ENCODE measurements around the gene PI4KA.
"Not testable (repeated sequence)": the region's sequence is repeated elsewhere in the genome, so short reads cannot be mapped to it uniquely, and the experiment has no call there.

The PI4KA gene

GRCh38 chr22:20690586-20691317 is 167.9 kb downstream of the PI4KA start:
- DNase-seq, result not testable (repeated sequence)

DNA sequence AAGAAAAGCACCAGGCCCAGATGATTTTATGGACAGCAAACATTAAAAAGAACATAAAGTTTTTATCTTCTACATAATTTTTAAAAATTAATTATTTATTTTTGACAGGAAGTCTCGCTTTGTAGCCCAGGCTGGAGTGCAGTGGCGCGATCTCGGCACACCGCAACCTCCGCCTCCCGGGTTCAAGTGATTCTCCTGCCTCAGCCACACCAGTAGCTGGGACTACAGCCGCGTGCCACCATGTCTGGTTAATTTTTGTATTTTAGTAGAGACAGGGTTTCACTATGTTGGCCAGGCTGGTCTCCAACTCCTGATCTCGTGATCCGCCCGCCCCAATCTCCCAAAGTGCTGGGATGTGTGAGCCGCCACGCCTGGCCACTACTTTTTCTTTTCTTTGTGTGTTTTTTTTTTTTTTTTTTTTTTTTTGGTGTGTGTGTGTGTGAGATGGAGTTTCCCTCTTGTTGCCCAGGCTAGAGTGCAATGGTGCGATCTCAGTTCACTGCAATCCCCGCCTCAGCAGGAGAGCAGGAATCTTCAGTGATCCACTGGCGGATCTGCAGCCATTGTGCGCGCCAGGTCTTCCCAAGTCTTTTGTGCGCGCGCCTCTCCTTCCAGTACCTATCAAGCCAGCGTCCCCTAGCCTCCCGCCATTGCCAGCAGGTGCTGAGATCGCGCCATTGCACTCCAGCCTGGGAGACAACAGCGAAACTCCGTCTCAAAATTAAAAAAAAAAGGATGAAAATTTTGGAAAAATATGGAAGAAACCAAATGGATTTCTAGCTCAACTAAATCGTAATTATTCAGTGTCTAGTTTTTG is 171.0 kb downstream of the PI4KA start:
- DNase-seq, result not testable (repeated sequence)

DNA sequence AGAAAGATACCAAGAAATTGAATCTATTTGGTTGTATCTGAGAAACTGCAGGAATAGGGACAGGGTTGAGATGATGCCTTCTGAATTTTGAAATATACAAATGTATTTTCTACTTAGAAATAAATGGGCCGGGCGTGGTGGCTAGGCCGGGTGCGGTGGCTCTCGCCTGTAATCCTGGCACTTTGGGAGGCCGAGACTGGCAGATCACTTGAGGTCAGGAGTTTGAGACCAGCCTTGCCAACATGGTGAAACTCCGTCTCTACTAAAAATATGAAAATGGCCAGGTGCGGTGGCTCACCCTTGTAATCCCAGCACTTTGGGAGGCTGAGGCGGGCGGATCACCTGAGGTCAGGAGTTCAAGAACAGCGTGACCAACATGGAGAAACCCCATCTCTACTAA is 172.8 kb downstream of the PI4KA start:
- DNase-seq, result not testable (repeated sequence)

DNA sequence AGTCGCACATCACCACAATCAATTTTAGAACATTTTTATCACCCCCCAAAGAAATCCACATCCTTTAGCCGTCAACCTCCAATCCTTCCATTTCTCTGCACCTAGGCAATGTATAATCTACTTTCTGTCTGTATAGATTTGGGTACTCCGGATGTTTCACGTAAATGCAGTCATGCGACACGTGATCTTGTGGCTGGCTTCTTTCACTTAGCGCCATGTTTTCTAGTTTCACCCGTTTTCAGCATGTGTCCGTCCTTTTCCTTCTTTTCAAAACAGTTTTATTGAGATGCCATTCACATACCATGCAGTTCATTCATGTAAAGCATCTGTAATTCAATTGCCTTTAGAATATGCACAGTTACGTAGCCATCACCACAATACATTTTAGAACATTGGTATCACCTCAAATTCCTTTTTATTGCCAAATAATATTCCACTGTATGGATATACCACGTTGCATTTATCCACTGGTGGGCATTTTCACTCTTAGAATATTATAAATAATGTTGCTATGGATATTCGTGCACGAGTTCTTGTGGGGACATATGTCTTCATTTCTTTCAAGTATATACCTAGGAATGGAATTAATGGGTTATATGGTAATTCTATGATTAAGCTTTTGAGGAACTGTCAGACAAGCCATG is 179.7 kb downstream of the PI4KA start:
- DNase-seq, result not testable (repeated sequence)

DNA sequence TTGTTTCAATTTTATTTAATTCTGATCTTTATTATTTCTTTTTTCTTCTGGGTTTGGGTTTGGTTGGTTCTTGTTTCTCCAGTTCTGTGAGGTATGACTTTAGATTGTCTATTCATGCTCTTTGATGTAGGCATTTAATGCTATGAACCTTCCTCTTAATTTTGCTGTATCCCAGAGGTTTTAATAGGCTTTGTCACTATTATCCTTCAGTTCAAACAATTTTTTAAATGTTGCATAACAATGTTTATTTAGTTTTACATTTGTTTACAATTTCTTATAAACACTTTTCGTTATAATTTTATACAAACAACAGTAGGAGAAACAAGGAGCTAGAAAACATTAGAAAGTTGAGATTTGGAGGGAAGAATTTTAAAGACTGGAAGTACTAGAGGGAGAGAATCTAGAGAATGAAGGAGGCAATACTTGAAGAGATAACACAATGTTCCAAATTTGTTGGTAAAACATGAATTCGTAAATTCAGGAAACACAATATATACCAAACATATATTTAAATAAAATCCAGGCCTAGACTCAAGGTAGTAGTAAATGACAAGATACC is 180.8 kb downstream of the PI4KA start:
- no peak for DNase-seq

DNA sequence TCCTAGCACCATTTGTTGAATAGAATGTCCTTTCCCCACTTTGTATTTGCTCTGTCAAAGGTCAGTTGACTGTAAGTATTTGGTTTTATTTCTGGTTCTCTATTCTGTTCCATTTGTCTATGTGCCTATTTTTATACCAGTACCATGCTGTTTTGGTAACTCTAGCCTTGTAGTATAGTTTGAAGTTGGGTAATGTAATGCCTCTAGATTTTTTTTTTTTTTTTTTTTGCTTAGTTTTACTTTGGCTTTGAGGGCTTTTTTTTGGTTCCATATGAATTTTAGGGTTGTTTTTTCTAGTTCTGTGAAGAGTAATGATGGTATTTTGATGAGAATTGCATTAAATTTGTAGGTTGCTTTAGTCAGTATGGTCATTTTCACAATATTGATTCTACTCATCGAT is 183.0 kb downstream of the PI4KA start:
- not testable (repeated sequence) for DNase-seq

DNA sequence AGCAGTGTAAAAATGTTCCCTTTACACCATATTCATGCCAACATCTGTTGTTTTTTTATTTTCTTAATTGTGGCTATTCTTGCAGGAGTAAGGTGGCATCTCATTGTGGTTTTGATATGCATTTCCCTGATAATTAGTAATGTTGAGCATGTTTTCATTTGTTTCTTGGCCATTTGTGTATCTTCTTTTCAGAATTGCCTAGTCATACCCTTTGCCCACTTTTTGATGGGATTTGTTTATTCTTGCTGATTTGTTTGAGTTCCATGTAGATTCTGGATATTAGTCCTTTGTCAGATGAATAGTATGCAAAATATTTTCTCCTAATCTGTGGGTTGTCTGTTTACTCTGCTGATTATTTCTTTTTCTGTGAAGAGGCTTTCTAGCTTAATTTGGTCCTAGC is 183.6 kb downstream of the PI4KA start:
- DNase-seq, result no peak

GRCh38 chr22:20673295-20674195 is 185.1 kb downstream of the PI4KA start:
- DNase-seq, result no peak

DNA sequence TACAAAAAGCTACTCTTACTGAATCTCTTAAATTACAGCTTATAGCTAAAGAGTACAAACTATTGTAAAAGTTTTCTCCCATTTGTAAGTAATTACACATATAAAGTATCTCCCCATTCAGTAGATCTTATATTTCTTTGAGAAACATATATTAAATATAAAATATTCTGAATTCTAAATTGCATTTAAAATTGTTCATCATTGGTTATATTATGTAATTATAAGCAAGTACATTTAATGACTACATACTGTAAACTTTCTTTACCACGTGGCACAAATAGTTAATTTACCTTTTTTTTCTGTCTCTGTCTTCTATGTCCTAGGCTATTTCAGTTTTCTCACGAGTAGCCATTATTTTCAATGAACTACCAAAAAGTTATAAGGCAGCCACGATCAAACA is 185.9 kb downstream of the PI4KA start:
- no peak for DNase-seq

GRCh38 chr22:20672082-20672424 is 186.6 kb downstream of the PI4KA start:
- no peak for DNase-seq

DNA sequence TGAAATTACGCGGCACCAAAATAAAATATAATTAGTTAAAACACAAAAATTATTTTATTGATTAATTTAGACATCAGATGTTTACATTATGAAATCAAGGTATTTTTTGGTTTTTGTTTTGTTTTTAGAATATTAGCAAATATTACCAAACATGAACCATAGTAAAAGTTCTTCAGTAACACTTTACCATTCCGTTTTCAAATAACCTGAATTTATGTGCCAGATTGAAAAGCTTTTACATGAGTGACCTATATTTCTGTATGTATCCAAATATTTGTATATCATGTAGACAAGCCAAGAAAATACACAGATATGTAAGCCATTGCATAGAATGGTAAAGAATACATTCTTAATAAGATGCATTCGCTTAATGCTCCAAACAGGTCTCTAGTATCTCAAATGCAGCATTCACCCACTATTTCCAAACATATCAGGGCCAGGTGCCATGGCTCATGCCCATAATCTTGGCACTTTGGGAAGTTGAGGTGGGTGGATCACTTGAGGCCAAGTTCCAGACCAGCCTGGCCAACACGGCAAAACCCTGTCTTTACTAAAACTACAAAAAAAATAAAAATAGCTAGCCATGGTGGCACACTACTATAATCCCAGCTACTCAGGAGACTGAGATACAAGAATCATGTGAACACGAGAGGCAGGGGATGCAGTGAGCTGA is 187.1 kb downstream of the PI4KA start:
- no peak for DNase-seq

DNA sequence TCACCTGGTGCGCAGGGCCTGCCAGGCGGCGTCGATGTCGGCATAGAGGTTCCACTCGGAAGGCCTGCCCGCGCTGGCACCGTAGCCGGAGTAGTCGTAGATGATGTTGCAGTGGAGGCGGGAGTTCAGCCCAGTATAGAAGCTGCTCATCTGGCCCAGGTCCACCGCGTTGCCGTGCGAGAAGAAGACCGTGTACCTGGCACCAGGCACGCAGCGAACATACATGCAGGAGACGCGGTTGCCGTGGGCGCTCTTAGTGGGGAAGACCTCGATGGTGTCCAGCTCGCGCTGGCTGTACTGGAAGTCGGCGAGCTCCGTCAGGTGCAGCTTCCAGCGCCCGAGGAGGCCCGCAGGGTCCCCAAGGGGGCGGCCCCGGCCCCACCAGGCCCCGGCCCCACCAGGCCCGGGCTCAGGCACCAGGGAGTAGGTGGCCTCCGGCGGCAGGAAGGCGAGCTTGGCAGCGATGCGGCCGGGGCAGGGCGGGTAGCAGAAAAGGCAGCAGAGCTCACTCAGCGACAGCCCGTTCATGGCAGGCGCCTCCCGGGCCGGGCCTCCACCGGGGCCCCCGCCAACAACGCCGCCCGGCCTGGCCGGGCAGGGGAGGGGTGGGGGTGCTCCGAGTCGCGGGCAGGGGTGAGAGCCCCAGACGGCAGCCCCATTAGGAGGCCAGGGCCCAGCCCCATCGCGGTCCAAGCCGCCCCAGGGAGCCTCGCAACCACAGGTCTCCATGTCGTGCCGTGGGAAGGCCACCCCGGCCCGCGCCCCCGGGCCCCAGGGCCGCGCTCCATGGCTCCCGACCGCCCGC is 188.0 kb downstream of the PI4KA start:
- DNase-seq, result not testable (repeated sequence)

DNA sequence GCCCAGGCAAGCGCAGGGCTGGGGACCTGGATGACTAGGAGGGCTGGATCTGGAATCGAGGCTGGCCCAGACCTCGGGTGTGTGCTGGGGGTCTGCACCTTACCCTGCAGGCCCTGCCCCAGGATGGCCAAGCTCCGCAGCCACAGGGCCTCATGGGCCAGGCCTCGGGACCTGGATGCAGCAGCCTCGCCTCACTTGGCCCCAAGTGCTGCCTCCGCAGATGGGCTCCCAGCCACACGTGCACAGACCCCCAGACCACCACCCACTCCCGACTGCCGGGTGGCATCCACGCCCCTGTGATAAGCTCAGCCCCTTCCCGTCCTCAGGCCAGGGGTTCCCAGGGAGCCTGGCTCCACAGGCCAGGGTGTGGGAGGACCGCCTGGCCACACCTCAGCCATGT is 188.7 kb downstream of the PI4KA start:
- not testable (repeated sequence) for DNase-seq

- not testable (repeated sequence) for DNase-seq
These were observed 189.1 kb downstream of the PI4KA start for GRCh38 chr22:20669471-20669870.

DNA sequence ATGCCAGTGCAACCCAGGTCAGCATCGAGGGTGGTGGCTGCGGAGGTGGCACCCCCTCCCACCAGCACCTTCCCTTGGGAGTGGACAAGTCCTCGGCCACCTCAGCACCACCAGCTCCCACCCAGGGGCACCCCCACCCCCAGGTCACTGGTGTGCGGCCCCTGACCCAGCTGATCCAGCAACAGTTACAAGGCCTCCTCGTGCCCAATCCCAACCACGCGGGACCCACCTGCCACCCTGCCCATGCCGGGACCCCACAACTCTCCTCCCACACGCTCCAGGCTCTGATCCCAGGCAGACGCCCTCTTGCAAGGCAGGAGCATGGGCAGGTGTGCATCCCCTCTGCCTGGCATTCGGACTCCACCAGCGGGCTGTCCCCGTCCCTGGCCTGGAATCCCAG is 189.8 kb downstream of the PI4KA start:
- not testable (repeated sequence) for DNase-seq

DNA sequence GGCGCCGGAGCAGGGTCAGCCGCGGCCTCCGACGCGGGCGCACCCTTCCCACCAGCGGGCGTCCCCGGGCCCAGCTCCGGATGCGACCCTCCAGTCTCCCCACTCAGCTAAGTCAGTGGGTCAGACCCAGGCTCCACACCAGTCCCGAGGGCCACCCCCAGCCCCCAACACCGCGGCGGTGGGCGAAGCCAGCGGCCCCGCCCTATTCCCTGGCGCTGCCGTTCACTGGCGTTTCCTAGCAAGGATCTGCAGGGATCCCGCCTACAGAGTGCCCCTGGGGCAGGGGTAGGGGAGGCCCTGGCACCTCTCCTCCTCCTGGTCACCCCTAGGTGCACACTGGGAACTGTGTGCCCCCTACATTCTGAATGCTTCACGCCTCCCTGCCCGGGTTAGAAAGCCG is 190.4 kb downstream of the PI4KA start:
- DNase-seq, result not testable (repeated sequence)

DNA sequence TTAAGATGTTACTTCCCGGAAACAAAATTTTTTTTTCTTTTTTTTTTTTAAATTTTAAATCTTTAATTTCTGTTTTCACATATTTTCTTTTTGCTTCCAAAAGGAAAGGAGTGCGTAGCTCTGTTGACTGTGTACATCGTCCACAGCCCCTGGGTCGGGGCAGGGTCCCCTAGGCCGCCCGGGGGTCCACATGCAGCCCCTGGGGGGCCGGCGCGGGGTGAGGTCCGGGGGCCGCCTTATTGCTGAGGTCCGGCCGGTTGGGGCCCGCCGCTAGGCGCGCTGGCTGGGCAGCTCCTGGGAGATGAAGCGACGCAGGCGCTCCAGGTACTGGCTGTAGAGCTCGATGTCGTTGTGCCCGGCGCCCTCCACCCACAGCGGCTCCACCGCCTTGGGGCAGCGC is 191.1 kb downstream of the PI4KA start:
- not testable (repeated sequence) for DNase-seq

GRCh38 chr22:20666560-20666959 is 192.1 kb downstream of the PI4KA start:
- DNase-seq, result no peak

DNA sequence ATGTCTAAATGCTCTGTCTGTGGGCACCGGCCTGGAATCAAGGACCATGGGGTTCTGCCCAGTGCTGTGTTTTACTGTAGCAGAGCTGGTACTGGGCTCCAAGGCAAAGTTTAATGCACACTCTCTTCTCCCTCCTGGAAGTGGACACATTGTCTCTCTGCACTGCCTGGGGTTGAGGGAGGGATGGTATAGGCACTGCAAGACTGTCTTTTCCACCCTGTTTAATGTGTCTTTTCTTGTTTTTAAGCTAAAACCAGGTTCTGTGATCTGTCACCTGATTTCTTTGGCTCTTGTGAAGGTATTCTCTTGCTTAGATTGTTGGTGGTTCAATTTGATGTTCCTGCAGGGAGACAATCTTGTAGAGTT is 194.0 kb downstream of the PI4KA start:
- no peak for DNase-seq

DNA sequence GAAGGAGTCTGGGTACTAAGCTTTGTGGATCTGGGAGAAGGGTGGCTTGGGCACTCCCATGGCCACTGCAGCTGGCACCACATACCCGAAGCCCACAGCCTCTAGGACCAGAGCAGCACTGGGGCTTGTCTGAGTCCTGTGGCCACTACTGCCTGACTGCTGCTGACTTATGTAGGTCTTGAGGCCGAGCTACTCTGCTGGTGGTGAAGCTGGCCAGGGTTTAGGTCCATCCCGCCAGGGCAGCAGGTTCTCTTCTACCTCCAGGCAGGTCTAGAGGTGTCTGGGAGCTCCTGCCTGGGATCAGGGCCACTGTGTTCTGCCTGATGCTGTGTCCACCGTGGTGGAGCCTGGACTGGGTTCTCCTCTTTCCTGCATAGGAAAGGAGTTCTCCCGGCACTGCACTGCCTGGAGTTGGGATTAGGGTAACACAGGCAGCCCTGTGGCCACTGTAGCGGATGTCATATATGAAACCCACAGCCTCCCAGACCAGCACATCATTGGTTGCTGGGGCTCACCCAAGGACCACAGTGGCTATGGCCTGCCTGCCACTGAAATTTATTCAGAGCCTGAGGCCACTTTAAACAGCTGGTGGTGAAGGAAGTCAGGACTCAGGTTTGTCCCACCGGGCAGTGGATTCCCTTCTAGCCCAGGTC is 194.5 kb downstream of the PI4KA start:
- DNase-seq, result no peak
